Adipocyte (in vitro differentiated cells): ENCODE results near the gene AFF3.

Experiments used
- DNase-seq: peaks from one replicate; pipeline ENCODE4 v3.0.0-alpha.2; 2015; ENCODE audit warnings: low read depth
- H3K27me3 ChIP-seq: replicated peaks from 2 replicates; pipeline ENCODE4 v1.7.0; 2013; ENCODE audit warnings: mild to moderate bottlenecking, low read length, moderate library complexity; ENCODE audit not compliant: control insufficient read depth, insufficient read depth
- H3K36me3 ChIP-seq: 2 replicates; pipeline ENCODE4 v1.7.0; 2013; ENCODE audit warnings: low read length, mild to moderate bottlenecking, moderate library complexity; ENCODE audit not compliant: control insufficient read depth, insufficient read depth, severe bottlenecking
- H3K4me1 ChIP-seq: 2 replicates; pipeline ENCODE4 v1.7.0; 2013; ENCODE audit warnings: mild to moderate bottlenecking, low read length, moderate library complexity; ENCODE audit not compliant: control insufficient read depth, insufficient read depth
- H3K4me3 ChIP-seq: 2 replicates; pipeline ENCODE4 v1.7.0; 2013; ENCODE audit warnings: mild to moderate bottlenecking, low read length, moderate library complexity
- H3K9ac ChIP-seq: 2 replicates; pipeline ENCODE4 v1.7.0; 2013; ENCODE audit warnings: mild to moderate bottlenecking, low read length, moderate library complexity
- H3K9me3 ChIP-seq: 2 replicates; pipeline ENCODE4 v1.7.0; 2013; ENCODE audit warnings: mild to moderate bottlenecking, low read length, moderate library complexity; ENCODE audit not compliant: control insufficient read depth

AFF3 gene

GRCh38 chr2:99793022-99793421, 349.4 kb downstream of the AFF3 start:
- Histone ChIP-seq H3K9ac (no peak overlapping the region), H3K4me1 (no peaks in the 10 kb centered on the region), H3K27me3 (no peaks in the 10 kb centered on the region), H3K36me3 (no peaks in the 10 kb centered on the region), H3K4me3 (no peak overlapping the region), H3K9me3 (peaks cover 19% of the 10 kb centered on the region)
- DNase-seq, result no peak

DNA sequence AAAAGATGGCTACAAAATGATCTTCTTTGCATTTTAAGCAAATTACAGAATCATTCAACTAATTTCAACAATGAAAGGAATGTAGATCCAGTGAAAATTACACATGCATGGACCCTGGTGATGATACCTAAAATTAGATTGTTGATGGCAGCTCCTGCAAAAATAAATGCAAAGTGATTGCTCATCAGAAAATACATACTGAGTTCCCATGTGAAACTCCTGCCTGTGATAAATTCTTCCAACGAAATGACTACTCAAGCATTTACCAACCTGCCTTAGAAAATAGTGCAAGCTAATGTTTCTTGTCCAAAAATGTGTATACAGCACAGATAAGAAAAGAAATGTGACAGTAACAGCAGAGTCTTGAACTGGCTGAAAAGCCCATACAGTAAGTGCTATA, 352.5 kb downstream of the AFF3 start:
- H3K9ac ChIP-seq, result no peak overlapping the region
- H3K9me3 ChIP-seq, result no peaks in the 10 kb centered on the region
- no peak for DNase-seq
- no peak overlapping the region for H3K4me3 ChIP-seq
- no peaks in the 10 kb centered on the region for H3K36me3 ChIP-seq
- H3K4me1 ChIP-seq, result no peaks in the 10 kb centered on the region
- H3K27me3 ChIP-seq, result no peaks in the 10 kb centered on the region

- no peak overlapping the region for H3K9ac ChIP-seq
- H3K27me3 ChIP-seq, result no peaks in the 10 kb centered on the region
- DNase-seq, result no peak
- H3K4me3 ChIP-seq, result no peak overlapping the region
- H3K9me3 ChIP-seq, result no peaks in the 10 kb centered on the region
- H3K36me3 ChIP-seq, result no peaks in the 10 kb centered on the region
- no peaks in the 10 kb centered on the region for H3K4me1 ChIP-seq
Measured at GRCh38 chr2:99787769-99788382, 354.5 kb downstream of the AFF3 start.

DNA sequence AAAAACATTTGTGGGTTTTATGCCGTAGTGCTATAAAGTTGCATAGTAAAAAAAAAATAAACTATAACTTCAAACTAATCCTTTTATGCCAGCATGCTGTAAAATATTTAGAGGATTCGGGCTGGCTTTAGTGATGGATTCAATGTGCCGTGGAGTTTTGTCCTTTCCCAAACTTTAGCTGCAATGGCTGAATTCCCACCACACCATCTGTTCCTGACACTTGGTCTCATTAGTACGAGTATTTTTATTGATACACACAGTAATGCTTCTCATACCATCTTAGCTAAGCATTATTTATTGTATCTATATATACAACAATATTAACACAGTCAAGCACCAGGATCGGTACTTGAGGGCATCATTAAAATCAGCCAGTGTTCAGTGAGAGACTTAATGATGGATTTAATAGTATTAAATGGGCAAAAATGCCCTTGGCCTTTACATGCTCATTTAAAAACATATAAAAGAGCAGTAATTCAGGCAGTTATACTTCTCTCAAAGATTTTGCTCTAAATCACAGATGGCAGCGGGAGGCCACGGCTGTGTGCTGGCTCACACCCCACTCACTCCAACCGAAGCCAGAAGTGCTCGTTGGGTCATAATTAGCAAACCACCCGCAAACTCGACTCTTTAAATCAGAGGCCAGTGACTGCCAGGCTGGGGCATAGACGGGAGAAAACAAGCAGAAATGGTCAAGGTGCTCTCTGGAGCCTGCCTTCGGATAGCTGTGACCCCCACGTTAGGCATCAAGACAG, 355.6 kb downstream of the AFF3 start:
- Histone ChIP-seq H3K9me3 (no peaks in the 10 kb centered on the region), H3K4me3 (no peak overlapping the region), H3K27me3 (no peaks in the 10 kb centered on the region), H3K36me3 (no peaks in the 10 kb centered on the region), H3K9ac (no peak overlapping the region), H3K4me1 (no peaks in the 10 kb centered on the region)
- no peak for DNase-seq

DNA sequence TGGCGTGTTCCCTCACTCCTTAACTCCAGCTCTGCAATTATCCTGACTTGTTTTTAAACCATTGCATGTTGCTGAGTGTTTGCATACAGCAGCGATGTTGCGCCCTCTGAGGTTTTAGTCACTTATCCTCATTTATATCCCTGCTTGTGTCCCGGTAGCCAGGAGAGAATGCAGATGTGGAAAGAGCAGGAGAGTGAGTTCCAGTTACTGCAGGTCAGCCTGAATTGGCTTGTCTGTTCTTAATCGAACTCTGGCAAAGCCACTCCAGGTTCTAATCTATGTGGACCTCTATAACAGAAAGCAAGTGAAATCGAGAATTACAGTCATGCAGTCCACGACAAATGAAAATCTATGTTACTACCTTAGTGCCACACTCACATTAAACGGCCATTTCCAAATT, 357.4 kb downstream of the AFF3 start:
- Histone ChIP-seq H3K27me3 (peaks cover 6% of the 10 kb centered on the region), H3K36me3 (no peaks in the 10 kb centered on the region), H3K4me3 (no peak overlapping the region), H3K9me3 (no peaks in the 10 kb centered on the region), H3K4me1 (no peaks in the 10 kb centered on the region), H3K9ac (no peak overlapping the region)
- DNase-seq, result no peak

- Histone ChIP-seq H3K9ac (no peak overlapping the region), H3K36me3 (no peaks in the 10 kb centered on the region), H3K9me3 (peaks cover under 1% of the 10 kb centered on the region), H3K4me1 (no peaks in the 10 kb centered on the region), H3K27me3 (peaks cover 10% of the 10 kb centered on the region), H3K4me3 (no peak overlapping the region)
- no peak for DNase-seq
Measured at GRCh38 chr2:99784282-99784681, 358.1 kb downstream of the AFF3 start.

DNA sequence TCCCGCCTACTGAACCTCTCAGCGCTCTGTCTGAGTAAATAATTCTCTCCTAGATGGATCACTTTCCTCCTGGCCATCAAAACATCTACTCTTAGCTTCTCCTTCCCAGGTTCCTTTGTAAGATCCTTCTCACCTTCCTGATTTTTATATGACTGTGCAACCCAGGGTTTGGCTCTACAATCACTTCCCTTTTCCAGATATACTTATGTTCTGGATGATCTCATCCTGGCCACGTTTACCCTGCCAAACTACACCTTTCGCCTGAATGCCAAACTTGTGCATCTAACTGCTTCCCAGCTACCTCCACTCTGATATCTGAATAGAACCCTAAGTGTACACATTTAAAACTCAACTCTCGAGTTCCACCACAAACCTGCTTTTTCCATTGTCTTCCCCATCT, 362.1 kb downstream of the AFF3 start:
- Histone ChIP-seq H3K9ac (no peak overlapping the region), H3K36me3 (no peaks in the 10 kb centered on the region), H3K4me1 (no peaks in the 10 kb centered on the region), H3K4me3 (no peak overlapping the region), H3K27me3 (peaks cover 10% of the 10 kb centered on the region), H3K9me3 (peaks cover 16% of the 10 kb centered on the region)
- DNase-seq, result no peak

DNA sequence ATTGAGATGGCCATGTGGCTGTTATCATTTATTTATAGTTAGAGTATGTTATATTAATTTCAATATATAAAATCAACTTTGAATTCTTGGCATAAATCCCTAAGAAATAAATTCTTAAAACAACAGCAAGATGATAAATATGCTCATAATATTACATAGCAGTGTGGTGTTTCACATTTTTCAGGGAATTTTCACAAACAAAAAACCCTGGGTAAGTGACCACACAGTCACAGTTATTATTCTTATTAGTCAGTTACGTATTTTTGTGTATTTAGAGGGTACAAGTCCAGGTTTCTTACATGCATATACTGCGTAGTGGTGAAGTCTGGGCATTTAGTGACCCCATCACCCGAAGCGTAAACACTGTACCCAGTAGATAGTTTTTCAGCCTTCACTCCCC, 363.1 kb downstream of the AFF3 start:
- no peak overlapping the region for H3K9ac ChIP-seq
- no peak for DNase-seq
- H3K9me3 ChIP-seq, result peaks cover 16% of the 10 kb centered on the region

GRCh38 chr2:99777656-99778290, 364.6 kb downstream of the AFF3 start:
- Histone ChIP-seq H3K4me1 (no peaks in the 10 kb centered on the region), H3K4me3 (no peak overlapping the region), H3K9me3 (peaks cover 19% of the 10 kb centered on the region), H3K36me3 (no peaks in the 10 kb centered on the region), H3K9ac (no peak overlapping the region), H3K27me3 (peaks cover 10% of the 10 kb centered on the region)
- no peak for DNase-seq

More for the DNA sequence above, 363.1 kb downstream of the AFF3 start:
- no peaks in the 10 kb centered on the region for H3K4me1 ChIP-seq
- H3K4me3 ChIP-seq, result no peak overlapping the region
- peaks cover 10% of the 10 kb centered on the region for H3K27me3 ChIP-seq
- H3K36me3 ChIP-seq, result no peaks in the 10 kb centered on the region

GRCh38 chr2:99776906-99777646, 365.3 kb downstream of the AFF3 start:
- H3K36me3 ChIP-seq, result no peaks in the 10 kb centered on the region
- H3K9me3 ChIP-seq, result peaks cover 19% of the 10 kb centered on the region
- H3K4me1 ChIP-seq, result no peaks in the 10 kb centered on the region
- DNase-seq, result no peak
- peaks cover 10% of the 10 kb centered on the region for H3K27me3 ChIP-seq
- H3K4me3 ChIP-seq, result no peak overlapping the region
- H3K9ac ChIP-seq, result no peak overlapping the region
